ENCODE measurements around the gene PALD1. TPM values are rescaled to one million over a fixed set of nuclear protein-coding genes. Genes with fewer than 3 reads are reported as not detected.

The PALD1 gene
- total and polyA plus RNA-seq, 2 of the 13 experiments (the other 11 are each of a cell fraction or from before 2014, with no cell fraction given) = 0.07 to 0.09 TPM

DNA sequence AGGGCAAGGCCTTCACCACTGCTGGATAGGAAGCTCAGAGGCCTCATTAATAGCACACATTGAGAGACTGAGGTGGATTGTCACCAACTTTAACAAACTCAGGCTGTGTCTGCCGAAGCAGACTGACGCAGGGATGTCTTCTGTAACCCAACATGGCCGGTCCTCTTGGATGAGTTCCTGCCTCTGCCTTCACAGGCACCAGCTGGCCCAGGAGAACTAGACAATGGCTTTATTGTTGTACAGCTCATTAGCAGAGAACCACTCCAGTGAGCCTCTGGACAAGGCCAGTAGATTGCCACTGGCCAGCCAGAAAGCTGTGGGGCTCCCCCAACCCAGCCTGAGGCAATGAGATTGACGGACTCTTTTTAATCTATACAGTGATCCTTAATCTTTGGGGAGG is 46.5 kb upstream of the PALD1 start:
- Histone ChIP-seq H3K4me3 (replicated peaks in 1 of 3; ENCODE audit: insufficient read depth in 1 of 3, low read depth in 2 of 3, low read length in 3 of 3) (no peak overlapping the region), H4K20me1 (ENCODE audit: insufficient read depth, low read length) (no peaks in the 10 kb centered on the region), H3K4me1 (ENCODE audit: insufficient read depth, low read length) (peaks cover 29% of the 10 kb centered on the region), H3K9me3 (ENCODE audit: low read length) (no peaks in the 10 kb centered on the region), H3K27me3 (ENCODE audit: control insufficient read depth in 1 of 2, insufficient read depth in 2 of 2, low read length in 2 of 2) (no peaks in the 10 kb centered on the region), H3K27ac (ENCODE audit: extremely low read length, insufficient read depth, low read length) (no peak overlapping the region), H3K9ac (ENCODE audit: insufficient read depth, low read depth, low read length) (no peak overlapping the region), H3K79me2 (ENCODE audit: insufficient read depth, low read length) (no peaks in the 10 kb centered on the region), H2AFZ (ENCODE audit: low read length) (no peak overlapping the region), H3K4me2 (ENCODE audit: low read depth, low read length) (no peak overlapping the region), H3K36me3 (replicated peaks in 1 of 2; ENCODE audit: control insufficient read depth in 1 of 2, insufficient read depth in 2 of 2, low read length in 2 of 2) (peaks cover 0 to 2% of the 10 kb centered on the region in 2 experiments; a peak in 1 of 5 replicates)
- TF ChIP-seq, protein P1, sequence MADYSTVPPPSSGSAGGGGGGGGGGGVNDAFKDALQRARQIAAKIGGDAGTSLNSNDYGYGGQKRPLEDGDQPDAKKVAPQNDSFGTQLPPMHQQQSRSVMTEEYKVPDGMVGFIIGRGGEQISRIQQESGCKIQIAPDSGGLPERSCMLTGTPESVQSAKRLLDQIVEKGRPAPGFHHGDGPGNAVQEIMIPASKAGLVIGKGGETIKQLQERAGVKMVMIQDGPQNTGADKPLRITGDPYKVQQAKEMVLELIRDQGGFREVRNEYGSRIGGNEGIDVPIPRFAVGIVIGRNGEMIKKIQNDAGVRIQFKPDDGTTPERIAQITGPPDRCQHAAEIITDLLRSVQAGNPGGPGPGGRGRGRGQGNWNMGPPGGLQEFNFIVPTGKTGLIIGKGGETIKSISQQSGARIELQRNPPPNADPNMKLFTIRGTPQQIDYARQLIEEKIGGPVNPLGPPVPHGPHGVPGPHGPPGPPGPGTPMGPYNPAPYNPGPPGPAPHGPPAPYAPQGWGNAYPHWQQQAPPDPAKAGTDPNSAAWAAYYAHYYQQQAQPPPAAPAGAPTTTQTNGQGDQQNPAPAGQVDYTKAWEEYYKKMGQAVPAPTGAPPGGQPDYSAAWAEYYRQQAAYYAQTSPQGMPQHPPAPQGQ (CRISPR knock-in tag; IDR thresholded peaks at IDR 0.05; ENCODE audit: borderline replicate concordance) = no peak
- TF ChIP-seq FOXA3 (CRISPR knock-in tag; IDR thresholded peaks at IDR 0.05) (no peak), ZNF773 (CRISPR knock-in tag; IDR thresholded peaks at IDR 0.05; ENCODE audit: borderline replicate concordance) (no peak), PHF5A (CRISPR knock-in tag; IDR thresholded peaks at IDR 0.05; ENCODE audit: low read depth, unreplicated experiment) (no peak), SOX13 (IDR thresholded peaks at IDR 0.05) (no peak), SOX13 (CRISPR knock-in tag; conservative IDR thresholded peaks at IDR 0.05 in 1 of 2, IDR thresholded peaks at IDR 0.05 in 1 of 2) (peak in 1 of 2 experiments; percentile 72; a peak in 2 of 4 replicates), SOX5 (CRISPR knock-in tag; IDR thresholded peaks at IDR 0.05; ENCODE audit: borderline replicate concordance) (peak; percentile 74), SOX6 (IDR thresholded peaks at IDR 0.05) (no peak), SOX6 (CRISPR knock-in tag; IDR thresholded peaks at IDR 0.05) (peak; percentile 48; the same call in 1 of the 2 replicates), ZNF552 (CRISPR knock-in tag; IDR thresholded peaks at IDR 0.05; ENCODE audit: borderline replicate concordance) (no peak)
- TF ChIP-seq, protein P2, sequence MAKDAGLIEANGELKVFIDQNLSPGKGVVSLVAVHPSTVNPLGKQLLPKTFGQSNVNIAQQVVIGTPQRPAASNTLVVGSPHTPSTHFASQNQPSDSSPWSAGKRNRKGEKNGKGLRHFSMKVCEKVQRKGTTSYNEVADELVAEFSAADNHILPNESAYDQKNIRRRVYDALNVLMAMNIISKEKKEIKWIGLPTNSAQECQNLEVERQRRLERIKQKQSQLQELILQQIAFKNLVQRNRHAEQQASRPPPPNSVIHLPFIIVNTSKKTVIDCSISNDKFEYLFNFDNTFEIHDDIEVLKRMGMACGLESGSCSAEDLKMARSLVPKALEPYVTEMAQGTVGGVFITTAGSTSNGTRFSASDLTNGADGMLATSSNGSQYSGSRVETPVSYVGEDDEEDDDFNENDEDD (CRISPR knock-in tag; IDR thresholded peaks at IDR 0.05; ENCODE audit: borderline replicate concordance) = no peak
- TF ChIP-seq, protein P3, sequence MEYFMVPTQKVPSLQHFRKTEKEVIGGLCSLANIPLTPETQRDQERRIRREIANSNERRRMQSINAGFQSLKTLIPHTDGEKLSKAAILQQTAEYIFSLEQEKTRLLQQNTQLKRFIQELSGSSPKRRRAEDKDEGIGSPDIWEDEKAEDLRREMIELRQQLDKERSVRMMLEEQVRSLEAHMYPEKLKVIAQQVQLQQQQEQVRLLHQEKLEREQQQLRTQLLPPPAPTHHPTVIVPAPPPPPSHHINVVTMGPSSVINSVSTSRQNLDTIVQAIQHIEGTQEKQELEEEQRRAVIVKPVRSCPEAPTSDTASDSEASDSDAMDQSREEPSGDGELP (IDR thresholded peaks at IDR 0.05; ENCODE audit: borderline replicate concordance, low read depth) = peak; percentile 76; the same call in 1 of the 2 replicates
- intact Hi-C loops (cut with micrococcal nuclease; ENCODE audit: unreplicated experiment) = loop anchor here (5.0 kb wide), 1 partner anchor 50 kb away; the partner anchor contains the start of gene LRRC20
- POLR2A ChIA-PET = interaction anchor here (2.5 kb wide), 1 partner anchor 27 kb away, joined by 32 read pairs; the partner anchor contains the start of gene EIF4EBP2
- FAIRE-seq = peak; percentile 34
- CTCF ChIA-PET (ENCODE audit: low intra/inter-chr PET ratio, low total read pairs) = no interaction called here
- BruUV-seq (replicated peaks) = no TSS peak
- WGBS (ENCODE audit: low lambda C conversion rate) = 36% methylated on average over 4 of the region's 4 CpGs
- DNase-seq (ENCODE audit: low spot score) = peak; percentile 57
- ATAC-seq = peak; percentile 59
- in situ Hi-C loops (cut with HindIII; ENCODE audit: extremely low pct_ligation_motif_present, low pct_unique_long_range_greater_than_20kb) = no loop called here

All from HepG2 (cell line).